Stimulated activated CD4-positive, alpha-beta T cell treated with anti-CD3 and anti-CD28 coated beads, Interleukin-12 subunit alpha, Interleukin-12 subunit beta, amount 100 ng/mL, for 48 hours (primary cell): Measurements from ENCODE around the gene TRIM43B.
"Not testable (repeated sequence)": the region's sequence is repeated elsewhere in the genome, so short reads cannot be mapped to it uniquely, and the experiment has no call there.

Experiments used
- DNase-seq, 3 donors: peaks; one replicate each; pipeline ENCODE4 v3.0.0-alpha.2; 2020; ENCODE audit warnings: low read depth in 2 of 3, low spot score in 1 of 3

Gene TRIM43B

DNA sequence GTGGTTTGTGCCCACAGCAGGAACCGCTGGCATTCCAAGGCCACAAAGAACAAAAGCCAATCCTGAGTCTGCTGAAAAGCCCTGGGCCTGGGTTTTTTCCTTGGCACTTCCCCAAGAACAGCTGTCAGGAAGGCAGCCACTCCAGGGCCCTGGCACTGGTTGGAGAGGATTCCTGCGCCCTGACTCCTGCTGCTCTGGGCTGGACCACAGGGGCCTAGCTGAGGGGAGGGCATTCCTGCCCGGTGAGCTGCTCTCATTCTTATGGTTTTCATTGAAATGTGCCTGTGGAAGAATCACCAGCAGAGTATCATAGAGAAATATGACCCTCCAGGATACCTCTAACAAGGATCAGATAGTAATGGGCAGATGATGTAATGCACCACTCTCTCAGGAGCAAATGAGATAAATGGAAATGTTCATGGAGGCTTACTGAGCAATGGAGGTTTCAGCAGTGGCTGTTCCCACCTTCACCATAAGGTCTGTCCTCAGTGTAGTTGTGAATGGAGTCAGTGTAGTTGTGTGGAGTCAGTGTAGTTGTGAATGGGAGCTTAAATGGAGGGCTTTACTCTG lies 50.0 kb downstream of the TRIM43B start:
- DNase-seq: not testable (repeated sequence)

DNA sequence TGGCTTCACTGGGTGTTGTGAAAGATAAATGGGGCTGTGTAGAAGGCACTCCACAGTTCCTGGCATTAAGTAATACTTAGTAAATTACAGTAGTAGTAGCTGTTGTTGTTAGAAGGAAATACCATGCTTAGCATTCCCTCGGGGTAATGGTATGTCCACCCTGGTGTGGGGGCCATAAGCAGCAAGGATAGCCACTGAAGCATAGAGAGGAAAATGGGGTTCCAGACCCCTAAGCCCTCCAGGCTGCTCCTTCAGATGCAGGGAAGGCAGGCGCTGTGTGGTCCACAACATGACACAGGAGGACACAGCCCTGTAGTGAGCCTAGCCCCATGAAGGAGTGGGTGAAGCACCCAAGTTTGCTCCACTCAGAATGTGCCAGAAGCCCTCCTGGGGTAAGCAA lies 50.6 kb downstream of the TRIM43B start:
- DNase-seq: not testable (repeated sequence)

DNA sequence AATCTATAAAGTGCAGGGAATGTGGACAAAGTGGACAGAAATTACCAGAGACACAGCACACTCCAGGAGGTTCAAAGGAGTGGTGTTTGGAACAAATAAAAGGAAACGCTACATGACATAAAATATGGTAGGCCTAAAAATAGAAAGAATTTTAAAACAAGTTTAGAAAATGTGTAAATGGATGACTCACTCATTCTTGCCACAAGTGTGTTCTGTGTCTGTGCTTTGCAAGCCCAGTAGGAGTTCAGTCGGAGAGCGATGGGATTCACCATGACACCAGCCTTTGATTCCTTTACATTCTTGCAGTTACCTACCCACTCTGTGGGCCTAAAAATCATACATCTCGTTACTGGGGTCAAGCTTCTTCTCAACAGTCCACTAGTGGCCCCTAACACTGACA lies 51.2 kb downstream of the TRIM43B start:
- DNase-seq: not testable (repeated sequence)

DNA sequence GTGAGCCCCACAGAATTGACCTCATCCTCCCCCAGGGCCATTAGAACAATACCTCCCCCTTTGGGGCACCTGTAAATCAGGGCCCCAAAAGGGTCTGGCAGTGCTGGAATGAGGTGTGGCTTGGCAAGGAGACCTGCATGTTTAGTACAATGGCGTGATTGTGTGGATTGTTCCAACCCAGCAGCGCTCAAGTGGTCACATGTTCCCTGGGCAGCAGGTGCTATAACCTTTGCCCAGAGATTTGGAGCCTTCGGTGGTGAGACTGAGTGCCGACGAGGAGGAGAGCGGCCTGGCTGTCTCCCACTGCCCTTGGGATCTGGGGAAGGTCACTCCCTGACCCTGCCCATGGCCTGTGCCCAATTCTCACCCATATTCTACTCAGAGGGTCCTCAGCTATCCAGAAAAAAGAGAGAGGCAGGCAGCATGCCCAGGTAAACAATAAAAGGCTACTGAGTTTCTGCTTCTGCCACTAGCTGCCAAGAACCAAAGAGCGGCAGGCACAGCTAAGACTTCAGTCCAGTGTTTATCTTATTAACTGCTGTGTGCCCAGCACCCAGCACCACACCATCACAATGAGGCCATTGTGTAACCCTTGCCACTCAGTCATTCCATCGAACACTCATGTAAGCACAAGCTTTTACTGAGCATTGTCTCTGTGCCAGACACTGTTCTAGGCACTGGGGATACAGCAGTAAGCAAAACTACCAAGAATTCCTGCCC lies 54.6 kb downstream of the TRIM43B start:
- DNase-seq: not testable (repeated sequence)

DNA sequence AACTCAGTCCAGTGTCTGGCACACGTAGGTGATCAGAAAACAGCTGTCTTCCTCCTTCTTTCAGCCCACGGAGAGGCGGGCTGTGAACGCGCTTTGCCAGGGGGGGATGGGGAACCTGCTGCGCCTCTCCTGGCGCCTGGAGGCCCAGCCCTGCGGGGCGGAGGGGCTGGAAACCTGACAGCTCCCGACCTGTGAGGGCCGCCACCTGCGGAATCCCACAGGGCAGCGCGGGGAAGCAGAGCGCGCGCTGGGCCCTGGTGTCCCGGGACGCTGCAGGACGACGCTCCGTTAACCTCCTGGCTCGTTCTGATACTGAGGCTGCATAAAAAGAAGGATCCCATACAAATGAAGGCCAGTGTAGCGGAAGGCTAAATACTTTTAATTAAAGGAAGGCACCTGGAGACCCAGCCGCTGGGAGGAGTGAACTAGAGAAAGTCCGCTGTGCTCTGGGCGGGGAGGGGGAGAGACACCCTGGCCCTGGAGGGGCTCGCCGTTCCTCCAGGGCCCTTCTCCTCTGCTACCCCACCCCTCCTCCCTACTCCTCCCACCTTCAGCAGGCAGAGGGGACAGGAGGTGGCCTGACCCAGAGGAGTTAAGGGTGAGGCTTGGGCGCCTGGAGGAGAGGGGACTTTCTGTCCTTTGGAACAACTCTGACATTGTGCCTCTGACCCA lies 57.2 kb downstream of the TRIM43B start:
- DNase-seq: not testable (repeated sequence)
